HEK293T (cell line): Measurements from ENCODE around the gene ARHGAP22.

ENCODE experiments used
- ARNT ChIP-seq: fragments of 450-650 bp; IDR thresholded peaks from 2 replicates; pipeline ENCODE4 v1.6.1; 2017; ENCODE audit warnings: mild to moderate bottlenecking
- BHLHE40 ChIP-seq: fragments of 450-650 bp; IDR thresholded peaks from 2 replicates; pipeline ENCODE4 v1.6.1; 2016; ENCODE audit warnings: mild to moderate bottlenecking, moderate library complexity, borderline replicate concordance
- FOXA1 ChIP-seq: fragments of 450-650 bp; IDR thresholded peaks from 2 replicates; pipeline ENCODE4 v1.6.1; 2016; ENCODE audit warnings: mild to moderate bottlenecking
- FOXK2 ChIP-seq: fragments of 450-650 bp; IDR thresholded peaks from 2 replicates; pipeline ENCODE4 v1.6.1; 2016; ENCODE audit warnings: mild to moderate bottlenecking
- FOXM1 ChIP-seq: fragments of 450-650 bp; IDR thresholded peaks from 2 replicates; pipeline ENCODE4 v1.6.1; 2017; ENCODE audit warnings: mild to moderate bottlenecking, borderline replicate concordance
- HDGF ChIP-seq: fragments of 450-650 bp; IDR thresholded peaks from 2 replicates; pipeline ENCODE4 v1.6.1; 2017; ENCODE audit warnings: antibody characterized with exemption, borderline replicate concordance
- PKNOX1 ChIP-seq: fragments of 450-650 bp; IDR thresholded peaks from 2 replicates; pipeline ENCODE4 v1.6.1; 2016

GRCh38 chr10:48519481-48520183 lies 85.2 kb downstream of the ARHGAP22 start:
- TF ChIP-seq ARNT: no peak
- no peak for TF ChIP-seq FOXM1
- TF ChIP-seq FOXK2: no peak
- TF ChIP-seq PKNOX1: no peak
- TF ChIP-seq BHLHE40: no peak
- TF ChIP-seq HDGF: no peak
- TF ChIP-seq FOXA1: no peak
